OCI-LY3 (cell line): ENCODE measurements around the gene CAMK2B.

Source experiments
- CTCF ChIP-seq: fragments of 200-600, 300-600 bp; sonication (generic); IDR thresholded peaks from 2 replicates; pipeline ENCODE4 v1.5.1; 2014; ENCODE audit warnings: antibody characterized with exemption, low read length, low read depth
- EZH2phosphoT487 ChIP-seq: fragments of 200-600 bp; shearing (Covaris generic); IDR thresholded peaks from 2 replicates; pipeline ENCODE4 v1.6.1; 2018; ENCODE audit warnings: antibody characterized with exemption, mixed run types, low read depth

DNA sequence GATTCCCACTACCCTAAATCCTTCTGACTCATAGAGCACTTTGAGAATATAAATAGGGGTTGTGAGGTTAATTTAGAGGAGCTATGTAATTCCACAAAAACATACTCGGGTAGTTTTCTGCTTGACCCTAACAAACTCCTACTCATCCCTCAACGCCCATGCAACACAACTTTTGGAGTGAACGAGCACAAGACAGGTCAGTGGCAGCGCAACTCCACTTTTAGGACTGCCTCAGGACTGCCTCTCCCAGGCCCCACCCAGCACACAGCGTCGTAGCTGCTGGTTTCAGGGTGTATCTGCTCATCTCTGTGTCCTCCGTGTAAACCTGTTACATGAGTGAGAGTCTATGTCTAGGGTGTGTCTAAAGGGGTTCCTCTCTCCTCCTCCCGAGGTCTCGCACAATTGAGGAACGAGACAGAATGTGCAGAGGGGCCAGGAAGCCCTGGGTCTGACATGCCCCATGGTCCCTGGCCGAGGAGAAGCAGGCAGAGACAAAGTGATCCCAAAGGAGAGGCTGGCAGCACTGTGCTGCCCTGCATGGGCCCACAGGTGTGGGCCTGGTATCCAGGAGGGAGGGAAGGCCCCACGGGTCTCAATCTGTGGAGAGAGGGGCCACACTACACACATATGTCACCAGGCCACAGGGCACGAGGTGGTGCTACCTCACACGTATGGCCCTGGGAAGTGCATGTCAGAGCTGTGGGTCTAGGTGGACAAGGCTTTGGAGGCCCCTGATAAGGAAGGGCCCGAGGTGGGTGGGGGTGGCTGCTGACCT, 45.5 kb downstream of the CAMK2B start:
- TF ChIP-seq CTCF (no peak), EZH2phosphoT487 (no peak)
